H1 (cell line): ENCODE results near the gene DOCK6. TPM values are rescaled to one million over a fixed set of nuclear protein-coding genes. Genes with fewer than 3 reads are reported as not detected.
A peak's percentile ranks its signal among the peaks of the same experiment; 100 is the strongest.

Experiments used
- CTCF ChIA-PET: fragments of 300-600 bp; sonication (Branson Sonifier 250); formaldehyde crosslinking; loops from one replicate; lab custom pipeline; 2021; ENCODE audit not compliant: partially characterized antibody; lab: Charles Lee
- POLR2A ChIA-PET: fragments of 300-600 bp; sonication (Branson Sonifier 250); formaldehyde crosslinking; loops from one replicate; lab custom pipeline; 2021; ENCODE audit warnings: inconsistent platforms; ENCODE audit not compliant: partially characterized antibody; lab: Charles Lee
- DNase-seq, 2 experiments: peaks; one replicate each; pipeline versions ENCODE4 v3.0.0 to v3.0.0-alpha.2; 2010 to 2022; ENCODE audit warnings: low spot score in 2 of 2, low read depth in 1 of 2, mixed read lengths in 1 of 2
- FAIRE-seq: peaks from 2 replicates; lab custom pipeline; 2011; peaks lifted over from hg19 to GRCh38; lab: Jason Lieb, UNC
- H2AFZ ChIP-seq: 2 replicates; pipeline ENCODE4 v1.8.1; 2012; ENCODE audit warnings: low read length, inconsistent platforms
- H2AK5ac ChIP-seq: 2 replicates; pipeline ENCODE4 v1.6.1; 2013; ENCODE audit warnings: low read depth, low read length
- H2BK120ac ChIP-seq: replicated peaks from 2 replicates; pipeline ENCODE3; 2013; ENCODE audit warnings: low read depth, low read length, inconsistent platforms
- H2BK12ac ChIP-seq: 2 replicates; pipeline ENCODE4 v1.6.1; 2013; ENCODE audit warnings: low read depth, low read length
- H2BK15ac ChIP-seq: 2 replicates; pipeline ENCODE4 v1.6.1; 2013; ENCODE audit warnings: low read length
- H2BK20ac ChIP-seq: 2 replicates; pipeline ENCODE4 v1.6.1; 2013; ENCODE audit warnings: low read length
- H2BK5ac ChIP-seq: 2 replicates; pipeline ENCODE4 v1.6.1; 2013; ENCODE audit warnings: low read depth, low read length
- H3K14ac ChIP-seq: 2 replicates; pipeline ENCODE4 v1.6.1; 2013; ENCODE audit warnings: inconsistent platforms; ENCODE audit not compliant: insufficient read length
- H3K18ac ChIP-seq: 2 replicates; pipeline ENCODE4 v1.6.1; 2013; ENCODE audit warnings: low read length; ENCODE audit errors: extremely low read depth
- H3K23ac ChIP-seq: 2 replicates; pipeline ENCODE4 v1.6.1; 2013; ENCODE audit warnings: inconsistent platforms; ENCODE audit not compliant: insufficient read length
- H3K23me2 ChIP-seq: 2 replicates; pipeline ENCODE4 v1.6.1; 2013; ENCODE audit warnings: low read depth, low read length
- H3K27ac ChIP-seq: 2 replicates; pipeline ENCODE4 v1.6.1; 2011; ENCODE audit warnings: low read depth, low read length, inconsistent platforms
- H3K27me3 ChIP-seq, 4 experiments: replicated peaks in 1 of 4; 1 replicate in 1 of 4; 2 replicates in 3 of 4; pipeline versions ENCODE4 v1.6.1 to v1.8.1; 2011 to 2013; ENCODE audit warnings: low read length in 3 of 4, mild to moderate bottlenecking in 3 of 4, inconsistent platforms in 2 of 4, mixed read lengths in 2 of 4, moderate library complexity in 1 of 4; ENCODE audit not compliant: control insufficient read depth in 3 of 4, insufficient read depth in 3 of 4; ENCODE audit errors: extremely low read depth in 1 of 4
- H3K36me3 ChIP-seq, 4 experiments: 2 replicates each; pipeline versions ENCODE4 v1.6.1 to v1.8.1; 2011 to 2013; ENCODE audit warnings: mild to moderate bottlenecking in 4 of 4, low read length in 3 of 4, moderate library complexity in 2 of 4, control low read depth in 1 of 4, inconsistent platforms in 1 of 4; ENCODE audit not compliant: insufficient read depth in 4 of 4, control insufficient read depth in 2 of 4
- H3K4ac ChIP-seq: replicated peaks from 2 replicates; pipeline ENCODE3; 2013; ENCODE audit warnings: low read length, low read depth, mixed read lengths, inconsistent platforms; ENCODE audit not compliant: insufficient read length
- H3K4me1 ChIP-seq, 4 experiments: replicated peaks in 1 of 4; 1 replicate in 1 of 4; 2 replicates in 3 of 4; pipeline versions ENCODE4 v1.6.1 to v1.8.1; 2011 to 2013; ENCODE audit warnings: low read length in 3 of 4, inconsistent platforms in 2 of 4, mixed read lengths in 1 of 4; ENCODE audit not compliant: insufficient read depth in 4 of 4, control insufficient read depth in 3 of 4
- H3K4me2 ChIP-seq, 2 experiments: 2 replicates each; pipeline versions ENCODE4 v1.6.1 to v1.8.1; 2011 to 2013; ENCODE audit warnings: low read depth in 2 of 2, low read length in 2 of 2, control low read depth in 1 of 2, inconsistent platforms in 1 of 2, mild to moderate bottlenecking in 1 of 2; ENCODE audit not compliant: insufficient read depth in 1 of 2
- H3K4me3 ChIP-seq, 4 experiments: fragments of 200-600, 300-600 bp in 1 of 4; sonication (generic), shearing (Covaris generic), sonication (Bioruptor Twin) in 1 of 4; 2 replicates each; pipeline versions ENCODE4 v1.5.1 to v1.8.1; 2011 to 2016; ENCODE audit warnings: low read length in 4 of 4, low read depth in 3 of 4, control low read depth in 2 of 4, inconsistent platforms in 2 of 4, mild to moderate bottlenecking in 2 of 4, mixed read lengths in 1 of 4, moderate library complexity in 1 of 4; ENCODE audit not compliant: insufficient read depth in 2 of 4; ENCODE audit errors: extremely low read depth in 1 of 4
- H3K56ac ChIP-seq: replicated peaks from 2 replicates; pipeline ENCODE3; 2013; ENCODE audit warnings: low read depth, mild to moderate bottlenecking, mixed read lengths, low read length, inconsistent platforms; ENCODE audit not compliant: insufficient read length
- H3K79me1 ChIP-seq: 2 replicates; pipeline ENCODE4 v1.6.1; 2013; ENCODE audit warnings: low read depth, low read length, control low read depth
- H3K79me2 ChIP-seq, 2 experiments: 2 replicates each; pipeline versions ENCODE4 v1.6.1 to v1.8.1; 2012 to 2013; ENCODE audit warnings: low read length in 2 of 2, mild to moderate bottlenecking in 2 of 2, inconsistent platforms in 1 of 2; ENCODE audit not compliant: insufficient read depth in 2 of 2, control insufficient read depth in 1 of 2
- H3K9ac ChIP-seq, 4 experiments: replicated peaks in 1 of 4; 1 replicate in 1 of 4; 2 replicates in 3 of 4; pipeline versions ENCODE4 v1.6.1 to v1.8.1; 2011 to 2013; ENCODE audit warnings: low read depth in 3 of 4, low read length in 3 of 4, control low read depth in 2 of 4, mild to moderate bottlenecking in 2 of 4, moderate library complexity in 2 of 4, inconsistent platforms in 1 of 4; ENCODE audit errors: extremely low read depth in 1 of 4
- H3K9me3 ChIP-seq, 2 experiments: 2 replicates each; pipeline versions ENCODE4 v1.6.1 to v1.8.1; 2012 to 2013; ENCODE audit warnings: mild to moderate bottlenecking in 2 of 2, moderate library complexity in 2 of 2, control low read depth in 1 of 2, inconsistent platforms in 1 of 2, low read depth in 1 of 2, low read length in 1 of 2, mixed read lengths in 1 of 2; ENCODE audit not compliant: insufficient read depth in 2 of 2
- H4K20me1 ChIP-seq, 2 experiments: replicated peaks in 1 of 2; 2 replicates each; pipeline versions ENCODE3 to v1.8.1; 2011 to 2013; ENCODE audit warnings: inconsistent platforms in 2 of 2, low read length in 2 of 2, mild to moderate bottlenecking in 1 of 2; ENCODE audit not compliant: insufficient read depth in 2 of 2, control insufficient read depth in 1 of 2
- H4K5ac ChIP-seq: 2 replicates; pipeline ENCODE4 v1.6.1; 2013; ENCODE audit warnings: low read length, low read depth, mixed read lengths, inconsistent platforms; ENCODE audit not compliant: insufficient read length
- H4K8ac ChIP-seq: 2 replicates; pipeline ENCODE4 v1.8.0; 2013; ENCODE audit warnings: mild to moderate bottlenecking, moderate library complexity, low read length, inconsistent platforms; ENCODE audit not compliant: insufficient read depth; ENCODE audit errors: extremely low read depth
- H4K91ac ChIP-seq: replicated peaks from 2 replicates; pipeline ENCODE3; 2013; ENCODE audit warnings: low read length, mixed read lengths, inconsistent platforms; ENCODE audit not compliant: insufficient read length
- FOSL1 ChIP-seq: IDR thresholded peaks from 2 replicates; pipeline ENCODE4 v1.6.1; 2011; ENCODE audit warnings: mild to moderate bottlenecking, low read depth, low read length, moderate library complexity; ENCODE audit not compliant: insufficient read depth
- SAP30 ChIP-seq: fragments of 300-600 bp; sonication (generic); IDR thresholded peaks from 2 replicates; pipeline ENCODE4 v1.7.1; 2012; ENCODE audit warnings: low read length, moderate library complexity, mild to moderate bottlenecking, inconsistent platforms; ENCODE audit not compliant: insufficient read depth, insufficient replicate concordance
- SIN3A ChIP-seq, 2 experiments: IDR thresholded peaks in 1 of 2; conservative IDR thresholded peaks in 1 of 2; 2 replicates each; pipeline ENCODE4 v1.6.1; 2011 to 2012; ENCODE audit warnings: low read length in 2 of 2, improper control_type of control experiment in 1 of 2, low read depth in 1 of 2, mild to moderate bottlenecking in 1 of 2
- WGBS, 2 experiments: shearing (Covaris generic) in 1 of 2; methylation state at CpG; one replicate each; pipeline versions ENCODE4 v1.1.6 to v1.1.7; 2013 to 2015; ENCODE audit warnings: low lambda C conversion rate in 2 of 2, mixed read lengths in 2 of 2, inconsistent platforms in 1 of 2, low coverage in 1 of 2, missing lambda C conversion rate in 1 of 2; ENCODE audit not compliant: insufficient replicate concordance in 2 of 2, insufficient coverage in 1 of 2, insufficient read length in 1 of 2; ENCODE audit errors: extremely low coverage in 1 of 2, missing lambda C conversion rate in 1 of 2; 5-methylcytosine and 5-hydroxymethylcytosine counted together
- polyA plus RNA-seq, 7 experiments: library from polyadenylated mRNA; depleted of rRNA in 3 of 7; stranded (reverse) in 5 of 7; unstranded in 2 of 7; fragments of >200 nt in 5 of 7; fragments of 200-250 nt in 2 of 7; gene quantifications; 1 replicate in 5 of 7; 2 replicates in 1 of 7; 4 replicates in 1 of 7; pipeline versions ENCODE4 v1.2.1 to v1.2.3, GENCODE V29; 2011 to 2013; ENCODE audit warnings: missing spikeins in 2 of 7, mixed read lengths in 2 of 7
- total RNA-seq: library from RNA; stranded (reverse); fragmentation: NEBNext Ultra II Directional; extraction: Animal tissue kit (Norgen Biotek cat#: 25700); gene quantifications from 2 replicates; pipeline ENCODE4 v1.2.1, GENCODE V29; 2021
- TF ChIP-seq, protein P1 (sequence below): IDR thresholded peaks from 2 replicates; pipeline ENCODE4 v1.6.1; 2012; ENCODE audit warnings: inconsistent platforms

Gene DOCK6
- total and polyA plus RNA-seq, 2 of the 8 experiments (the other 6 are each of a cell fraction or from before 2014, with no cell fraction given) = 25.5 to 54.7 TPM

DNA sequence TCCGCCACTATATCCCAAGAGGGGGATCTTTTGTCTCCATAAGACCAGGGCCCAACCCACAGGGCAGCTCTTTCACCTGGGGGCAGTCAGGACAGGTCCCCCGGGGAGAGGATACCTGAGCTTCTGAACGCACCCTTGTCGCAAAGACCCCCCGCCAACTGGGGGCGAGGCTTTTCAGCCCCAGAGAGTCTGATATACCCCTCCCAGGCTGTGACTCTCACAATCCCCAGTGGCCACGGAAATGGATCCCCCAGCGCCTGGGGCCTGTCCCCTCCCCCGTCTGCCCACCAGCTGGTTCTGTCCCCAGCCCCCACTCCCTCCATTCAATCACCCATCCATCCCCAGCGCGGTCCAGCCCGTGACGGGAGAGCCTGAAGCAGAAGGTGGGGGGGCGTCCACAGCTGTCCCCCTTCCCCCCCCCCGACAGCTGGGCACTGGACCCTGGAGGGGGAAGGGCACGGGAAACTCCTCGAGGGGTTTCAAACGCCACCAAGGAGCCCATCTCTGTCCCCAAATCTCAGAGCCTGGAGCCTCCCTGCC lies 823 bp downstream of the DOCK6 start:
- Histone ChIP-seq H3K4me2 (peak overlapping the region; percentile 58 to 80), H2BK5ac (peak overlapping the region; percentile 49; the same call in 1 of the 2 replicates), H4K20me1 (peaks cover 0 to 2% of the 10 kb centered on the region in 2 experiments), H3K27ac (no peak overlapping the region), H3K4ac (no peak overlapping the region), H3K36me3 (no peaks in the 10 kb centered on the region), H2AFZ (no peak overlapping the region), H2BK12ac (no peak overlapping the region), H3K23ac (no peak overlapping the region), H3K27me3 (no peaks in the 10 kb centered on the region), H3K4me1 (peaks cover 0 to 9% (median 3%) of the 10 kb centered on the region in 4 experiments; a peak in 5 of 7 replicates), H3K79me1 (peaks cover 3% of the 10 kb centered on the region; the same call in 1 of the 2 replicates), H2BK15ac (no peak overlapping the region), H3K4me3 (peak overlapping the region; percentile 39 to 77 (median 72)), H2AK5ac (no peak overlapping the region), H4K91ac (peak overlapping the region; percentile 65), H3K9ac (peak overlapping the region; percentile 58 to 71 (median 68); a peak in 6 of 7 replicates), H3K56ac (no peak overlapping the region), H4K8ac (peak overlapping the region; percentile 93; the same call in 1 of the 2 replicates), H3K79me2 (peaks cover 0 to 6% of the 10 kb centered on the region in 2 experiments; a peak in 1 of 4 replicates), H4K5ac (no peak overlapping the region), H2BK20ac (no peak overlapping the region), H3K18ac (no peak overlapping the region), H3K23me2 (no peaks in the 10 kb centered on the region; the same call in 1 of the 2 replicates), H3K14ac (no peak overlapping the region), H3K9me3 (no peaks in the 10 kb centered on the region), H2BK120ac (no peak overlapping the region)
- ChIA-PET POLR2A (interaction anchor here (0.9 to 1.6 kb wide), 4 partner anchors 9 to 113 kb away, joined by 3 to 5 read pairs (median 3); partner anchors contain the start of gene SWSAP1), CTCF (interaction anchor here (0.9 to 1.4 kb wide), 2 partner anchors 18 to 25 kb away, joined by 3 read pairs; no protein-coding TSS in a partner anchor)
- WGBS, 2 experiments = 60% methylated on average over 2 of the region's 18 CpGs; no CpG with 5 or more reads in 1 of the 2 experiments
- TF ChIP-seq, protein P1, sequence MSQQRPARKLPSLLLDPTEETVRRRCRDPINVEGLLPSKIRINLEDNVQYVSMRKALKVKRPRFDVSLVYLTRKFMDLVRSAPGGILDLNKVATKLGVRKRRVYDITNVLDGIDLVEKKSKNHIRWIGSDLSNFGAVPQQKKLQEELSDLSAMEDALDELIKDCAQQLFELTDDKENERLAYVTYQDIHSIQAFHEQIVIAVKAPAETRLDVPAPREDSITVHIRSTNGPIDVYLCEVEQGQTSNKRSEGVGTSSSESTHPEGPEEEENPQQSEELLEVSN = no peak
- TF ChIP-seq SAP30 (no peak), SIN3A (conservative IDR thresholded peaks at IDR 0.05 in 1 of 2, IDR thresholded peaks at IDR 0.05 in 1 of 2; ENCODE audit: low read depth in 1 of 2, low read length in 2 of 2) (0 out of 4 replicates have a peak, but pooled peaks of 1 of the 2 experiments have one; percentile 4), FOSL1 (no peak)
- no peak for FAIRE-seq
- peak in 1 of 2 experiments; percentile 61 for DNase-seq
